GM18505 (cell line): ENCODE data around the gene CDH22.

ENCODE experiments used
- ATAC-seq: cut with Tn5 transposase; IDR thresholded peaks from one replicate; pipeline ENCODE4 v1.9.1; 2021; ENCODE audit not compliant: unreplicated experiment
- POLR2A ChIP-seq: IDR thresholded peaks from 4 replicates; pipeline ENCODE4 v1.6.1; 2011; ENCODE audit warnings: borderline replicate concordance; ENCODE audit not compliant: insufficient read depth, insufficient read length; ENCODE audit errors: extremely low read depth

Gene CDH22

DNA sequence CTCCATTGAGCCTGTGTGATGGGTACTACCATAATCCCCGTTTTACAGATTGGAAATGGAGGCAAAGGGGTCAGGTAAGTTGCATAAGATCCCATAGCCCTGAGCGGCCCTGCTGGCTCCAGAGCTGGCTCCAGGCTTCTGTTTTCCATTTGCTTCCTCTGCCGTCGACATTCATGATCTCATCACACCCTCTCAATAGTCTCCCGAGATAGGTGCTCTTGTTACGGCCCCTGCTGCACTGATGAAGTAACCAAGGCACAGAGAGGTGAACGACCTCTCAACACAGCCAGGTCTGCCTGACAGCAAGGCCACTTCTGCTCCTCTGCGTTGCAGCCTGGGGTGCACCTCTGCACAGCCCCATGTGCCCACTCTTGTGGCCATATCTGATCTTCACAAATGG lies 16.9 kb downstream of the CDH22 start:
- ATAC-seq: no peak
- no peak for TF ChIP-seq POLR2A

DNA sequence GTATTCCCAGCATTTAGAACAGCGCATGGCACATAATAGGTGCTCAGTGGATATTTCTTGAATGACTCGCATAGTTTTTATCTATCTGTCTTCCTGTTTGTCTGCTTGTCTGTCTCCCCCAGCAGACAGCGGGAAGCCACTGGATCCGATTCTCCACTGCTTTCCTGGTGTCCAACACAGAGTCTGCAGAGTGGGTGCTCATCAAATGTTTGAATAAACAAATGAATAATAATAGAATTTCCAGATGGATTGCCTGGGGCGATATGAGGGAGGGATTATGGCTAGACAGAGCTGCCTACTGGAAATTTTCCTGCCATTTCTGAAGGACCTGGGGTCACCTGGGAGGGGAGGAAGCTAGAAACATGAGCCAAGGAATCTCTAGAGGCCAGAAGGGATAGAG lies 18.9 kb downstream of the CDH22 start:
- TF ChIP-seq POLR2A: no peak
- ATAC-seq: no peak

DNA sequence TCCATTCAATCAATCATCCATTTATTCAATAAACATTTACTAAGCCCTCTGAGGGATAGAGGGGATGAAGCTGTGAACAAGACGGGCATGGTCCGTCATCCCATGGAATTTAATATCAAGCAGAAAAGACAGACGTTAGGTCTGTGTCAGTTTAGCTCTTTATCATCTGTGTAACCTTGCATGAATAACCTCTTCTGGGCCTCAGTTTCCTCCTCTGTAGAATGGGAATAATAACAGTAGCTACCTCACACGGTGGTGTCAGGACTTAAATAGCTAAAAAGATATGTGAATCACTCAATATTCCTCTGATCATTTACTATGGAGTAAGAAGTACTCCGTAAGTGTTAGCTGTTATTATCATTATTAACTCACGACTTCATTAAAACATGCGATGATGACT lies 21.3 kb downstream of the CDH22 start:
- ATAC-seq: no peak
- no peak for TF ChIP-seq POLR2A

DNA sequence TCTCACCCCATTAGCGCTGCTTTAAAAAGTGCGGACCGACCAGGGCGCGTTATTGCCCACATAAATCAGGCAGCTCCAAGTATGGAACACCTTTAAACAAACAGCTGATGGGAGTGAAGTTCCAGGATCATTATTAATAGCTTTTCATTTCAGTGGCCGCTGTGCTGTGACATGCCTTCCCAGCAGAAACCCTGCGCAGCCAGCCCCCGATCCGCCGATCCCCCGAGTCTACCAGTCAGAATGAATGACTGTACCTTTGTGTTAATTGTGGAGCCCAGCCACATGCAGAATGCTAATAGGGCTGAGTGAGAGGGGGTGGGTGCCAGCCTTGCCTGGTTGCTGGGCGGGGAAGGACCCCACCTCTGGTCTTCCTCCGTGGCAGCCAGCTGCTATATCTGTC lies 21.9 kb downstream of the CDH22 start:
- TF ChIP-seq POLR2A: no peak
- no peak for ATAC-seq

DNA sequence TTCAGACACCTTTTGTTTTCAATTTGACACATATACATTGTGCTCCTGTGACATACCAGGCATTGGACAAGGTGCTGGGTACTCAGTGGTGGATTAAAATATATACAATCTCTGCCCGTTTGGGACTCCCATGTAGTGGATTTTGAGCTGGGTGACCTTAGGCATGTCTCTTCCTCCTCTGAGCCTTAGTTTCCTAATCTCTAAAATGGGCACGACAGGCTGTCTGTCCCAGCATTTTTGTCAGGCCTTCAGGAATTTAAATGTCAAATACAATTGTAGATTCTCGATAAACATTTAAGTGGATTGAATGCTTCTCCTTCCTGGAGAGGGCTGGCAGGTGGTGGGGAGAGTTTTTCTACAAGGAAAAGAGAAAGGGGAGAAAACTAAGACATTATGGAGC lies 22.6 kb downstream of the CDH22 start:
- no peak for ATAC-seq

DNA sequence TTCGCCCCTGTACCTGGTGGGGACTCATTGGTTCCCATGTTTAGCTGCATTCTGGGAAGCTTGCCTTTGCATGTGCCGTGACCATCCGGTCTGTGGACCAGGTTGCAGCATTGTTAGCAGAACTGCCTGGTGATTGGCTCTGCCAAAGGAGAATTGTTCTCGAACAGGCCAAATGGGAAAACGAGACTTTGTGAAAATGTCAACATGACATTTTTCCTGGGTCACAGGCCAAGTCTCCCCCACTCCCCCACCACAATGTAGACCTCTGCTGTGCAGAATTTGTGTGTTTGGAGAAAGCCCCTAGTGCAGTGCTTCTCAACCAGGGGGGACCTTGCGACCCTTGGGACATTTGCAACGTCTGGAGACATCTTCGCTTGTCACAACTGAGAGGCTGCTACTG lies 23.2 kb downstream of the CDH22 start:
- no peak for TF ChIP-seq POLR2A
- no peak for ATAC-seq

More for the DNA sequence above, 22.6 kb downstream of the CDH22 start:
- TF ChIP-seq POLR2A: no peak

DNA sequence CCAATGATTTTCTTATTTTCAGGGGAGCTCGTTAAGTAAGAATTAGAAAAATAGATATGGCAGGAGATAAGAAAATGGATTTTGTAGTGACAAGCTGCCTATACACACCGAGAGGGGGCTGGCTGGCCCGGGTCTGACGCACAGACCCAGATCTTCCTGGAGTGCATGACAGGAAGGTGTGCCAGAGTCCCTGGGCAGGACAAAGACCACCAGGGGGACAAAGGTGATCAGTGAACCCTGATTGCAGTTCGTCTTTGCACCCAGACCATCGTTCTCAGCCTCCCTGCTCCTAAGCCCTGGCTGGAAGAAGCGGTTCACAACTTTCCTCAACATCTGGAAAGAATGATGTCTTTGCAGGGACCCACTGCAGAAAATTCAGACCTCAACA lies 24.3 kb downstream of the CDH22 start:
- no peak for TF ChIP-seq POLR2A
- ATAC-seq: no peak

DNA sequence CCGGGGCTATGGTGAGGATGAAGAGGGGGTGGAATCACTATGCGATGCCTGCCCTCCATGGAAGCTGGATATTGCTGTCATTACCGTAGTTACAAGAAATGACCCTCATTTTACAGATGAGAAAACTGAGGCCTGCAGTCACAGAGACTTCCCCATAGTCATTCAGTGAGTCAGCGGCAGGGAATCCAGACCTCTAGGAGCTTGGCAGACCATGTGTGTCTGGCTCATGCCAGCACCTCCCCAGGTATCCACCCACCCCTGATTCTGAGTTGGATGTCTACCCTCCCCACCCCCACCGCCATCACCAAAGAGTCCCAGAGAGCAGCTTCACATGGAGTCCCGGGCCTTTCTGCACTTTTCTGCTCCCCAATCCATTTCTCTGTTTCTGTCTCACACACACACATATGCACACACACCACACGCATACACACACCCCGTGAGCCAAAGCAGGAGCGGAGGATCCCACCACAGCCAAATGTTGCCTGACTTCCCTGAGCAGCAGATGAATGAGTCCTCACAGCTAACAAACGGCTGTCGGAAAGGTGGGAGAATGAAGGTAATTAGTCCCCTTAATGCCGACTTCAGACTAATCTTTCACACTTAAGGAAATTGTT lies 24.8 kb downstream of the CDH22 start:
- TF ChIP-seq POLR2A: no peak
- no peak for ATAC-seq

DNA sequence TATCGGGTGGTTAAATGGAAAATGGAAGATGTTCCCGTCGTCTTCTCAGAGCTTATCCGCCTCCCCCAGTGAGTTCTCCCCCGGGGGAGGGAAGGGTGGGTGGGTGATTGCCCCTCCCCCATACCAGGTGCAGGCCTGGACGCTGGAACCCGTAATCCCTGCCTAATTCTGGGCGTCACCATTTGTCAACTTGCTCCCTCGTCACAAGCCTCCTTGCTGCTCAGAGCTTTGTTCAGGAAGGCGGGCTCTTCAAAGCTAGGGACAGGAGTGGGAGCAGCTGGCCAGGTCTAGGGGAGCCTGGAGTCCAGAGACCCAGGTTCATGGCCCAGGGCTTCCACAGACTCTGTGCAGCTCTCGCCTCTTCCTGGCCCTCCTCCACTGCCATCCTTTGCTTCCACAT lies 25.6 kb downstream of the CDH22 start:
- no peak for ATAC-seq
- no peak for TF ChIP-seq POLR2A

DNA sequence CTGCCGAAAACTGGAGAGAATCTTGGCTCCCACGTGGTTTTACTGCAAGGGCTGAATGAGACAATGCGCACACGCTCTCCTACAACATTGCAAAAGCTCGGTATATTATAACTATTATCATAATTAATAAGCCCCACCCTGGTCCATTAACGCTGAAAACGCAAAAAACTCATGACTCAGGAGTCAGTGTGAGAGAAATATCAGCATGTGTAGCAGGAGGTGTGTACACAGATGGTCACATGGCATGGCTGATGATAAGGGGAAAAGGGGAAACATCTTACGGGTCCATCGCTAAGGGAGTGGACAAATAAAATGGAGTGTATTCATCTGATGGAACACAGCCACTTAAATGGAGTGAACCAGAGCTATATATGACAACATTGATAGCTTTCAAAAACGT lies 29.2 kb downstream of the CDH22 start:
- no peak for ATAC-seq
- no peak for TF ChIP-seq POLR2A

DNA sequence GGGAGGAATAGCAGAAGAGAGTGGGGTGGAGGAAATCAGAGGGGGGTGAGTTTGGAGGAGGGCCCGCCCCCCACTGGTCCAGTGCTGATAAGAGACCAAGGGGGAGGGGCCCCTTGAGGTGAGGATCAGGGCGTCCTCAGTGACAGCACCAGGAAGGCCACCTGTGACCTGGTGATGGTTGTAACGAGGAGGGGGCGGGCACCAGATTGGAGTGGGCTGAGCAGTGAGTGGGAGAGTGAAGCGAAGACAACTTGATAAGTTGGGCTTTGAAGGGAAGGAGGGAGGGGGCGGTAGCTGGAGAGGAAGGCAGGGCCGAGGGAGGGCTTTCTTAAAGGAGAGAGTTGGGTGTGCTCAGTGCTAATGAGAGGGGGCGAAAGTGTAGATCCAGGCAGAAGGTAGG lies 30.7 kb downstream of the CDH22 start:
- TF ChIP-seq POLR2A: no peak
- ATAC-seq: no peak

DNA sequence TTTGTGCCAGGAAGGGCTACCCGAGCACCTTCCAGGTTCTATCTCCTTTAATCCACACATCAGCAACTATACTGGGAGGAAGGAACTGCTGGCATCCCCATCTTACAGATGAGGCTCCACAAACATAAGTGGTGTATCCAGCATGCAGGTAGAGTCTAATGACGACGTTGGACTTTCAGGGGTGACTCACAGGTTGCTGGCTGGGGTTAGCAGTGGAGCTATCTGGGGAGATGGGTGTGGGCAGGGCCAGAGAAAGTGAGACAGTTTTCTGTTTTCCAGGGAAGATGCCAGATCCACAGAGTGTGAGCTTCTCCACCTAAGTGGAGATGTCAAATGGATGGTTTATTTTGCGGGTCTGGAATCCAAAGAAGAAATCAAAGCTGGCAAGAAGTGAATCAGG lies 31.8 kb downstream of the CDH22 start:
- TF ChIP-seq POLR2A: no peak
- no peak for ATAC-seq

DNA sequence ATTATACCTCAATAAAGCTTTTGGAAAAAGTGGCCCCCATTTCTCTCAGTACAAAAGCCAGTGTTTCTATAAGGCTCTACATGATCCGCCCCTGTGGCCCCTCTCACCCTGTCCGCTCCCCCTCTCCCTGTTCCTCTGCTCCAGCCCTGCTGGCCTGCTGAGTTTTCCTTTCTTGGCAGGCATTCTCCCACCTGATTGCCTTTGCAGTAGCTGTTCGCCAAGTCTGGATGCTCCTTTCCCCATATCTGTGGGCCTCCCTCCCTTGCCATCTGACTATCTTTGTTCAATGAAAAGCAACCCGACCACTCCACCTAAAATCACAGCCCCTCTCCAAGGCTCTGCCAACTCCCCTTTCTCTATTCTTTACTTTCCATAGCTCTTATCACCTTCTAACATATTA lies 33.2 kb downstream of the CDH22 start:
- TF ChIP-seq POLR2A: no peak
- ATAC-seq: no peak

DNA sequence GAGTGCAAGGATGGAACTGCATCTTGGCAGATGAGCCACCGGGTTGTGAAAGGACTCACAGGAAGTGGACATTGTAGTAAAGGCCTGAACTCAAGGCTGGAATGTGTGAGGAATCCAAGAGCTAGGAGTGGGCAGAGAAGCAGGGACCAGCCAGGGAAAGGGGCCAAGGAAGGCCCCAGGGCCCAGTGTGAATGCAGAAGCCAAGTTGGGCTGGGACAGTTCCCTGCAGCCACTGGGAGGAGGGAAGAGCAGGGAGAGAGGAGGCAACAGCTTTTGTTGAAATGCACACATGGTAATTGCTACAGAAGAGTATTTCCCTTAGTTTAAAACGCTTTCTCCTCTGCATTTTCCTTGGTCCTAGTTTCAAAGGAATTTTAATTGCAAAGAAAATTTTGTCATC lies 34.6 kb downstream of the CDH22 start:
- no peak for ATAC-seq
- no peak for TF ChIP-seq POLR2A
